Central memory CD4-positive, alpha-beta T cell (primary cell): Measurements from ENCODE around the gene ISCU.
"Not testable (repeated sequence)": the region's sequence is repeated elsewhere in the genome, so short reads cannot be mapped to it uniquely, and the experiment has no call there.

Experiments used
- DNase-seq: peaks from one replicate; pipeline ENCODE4 v3.0.0; 2022

ISCU gene

GRCh38 chr12:108605690-108606406 is 43.5 kb downstream of the ISCU start:
- DNase-seq, result no peak

GRCh38 chr12:108606492-108606891 is 44.1 kb downstream of the ISCU start:
- DNase-seq, result no peak

- DNase-seq, result no peak
These were observed 45.7 kb downstream of the ISCU start for GRCh38 chr12:108607981-108608600.

GRCh38 chr12:108608616-108609015 is 46.2 kb downstream of the ISCU start:
- DNase-seq, result no peak

GRCh38 chr12:108609537-108610335 is 47.3 kb downstream of the ISCU start:
- DNase-seq, result no peak

GRCh38 chr12:108610336-108610815 is 48.0 kb downstream of the ISCU start:
- no peak for DNase-seq

- DNase-seq, result no peak
These were observed 48.6 kb downstream of the ISCU start for GRCh38 chr12:108610856-108611605.

GRCh38 chr12:108611884-108612415 is 49.6 kb downstream of the ISCU start:
- DNase-seq, result peak; percentile 38

- DNase-seq, result no peak
These were observed 50.4 kb downstream of the ISCU start for GRCh38 chr12:108612788-108613282.

GRCh38 chr12:108613548-108613947 is 51.2 kb downstream of the ISCU start:
- DNase-seq, result no peak

- DNase-seq, result no peak
These were observed 51.6 kb downstream of the ISCU start for GRCh38 chr12:108614041-108614440.

GRCh38 chr12:108614639-108615038 is 52.2 kb downstream of the ISCU start:
- DNase-seq, result no peak

GRCh38 chr12:108615918-108616317 is 53.5 kb downstream of the ISCU start:
- no peak for DNase-seq

GRCh38 chr12:108616359-108616758 is 54.0 kb downstream of the ISCU start:
- DNase-seq, result no peak

- peak; percentile 75 for DNase-seq
These were observed 54.8 kb downstream of the ISCU start for GRCh38 chr12:108616941-108617858.

GRCh38 chr12:108618079-108618952 is 55.9 kb downstream of the ISCU start:
- DNase-seq, result peak; percentile 70

GRCh38 chr12:108618953-108619274 is 56.5 kb downstream of the ISCU start:
- DNase-seq, result not testable (repeated sequence)
